Measurements from ENCODE around the gene ZNF524. TPM values are rescaled to one million over a fixed set of nuclear protein-coding genes. Genes with fewer than 3 reads are reported as not detected.

Gene ZNF524
- total and polyA plus RNA-seq, 10 of the 15 experiments (the other 5 are each of a cell fraction or from before 2014, with no cell fraction given): 0.47 to 18.6 (median 12.4) TPM; not detected in 1

GRCh38 chr19:55623130-55623529, 23.0 kb downstream of the ZNF524 start:
- H4K20me1 ChIP-seq (ENCODE audit: control insufficient read depth, insufficient read depth): no peaks in the 10 kb centered on the region
- SMC1A ChIA-PET (ENCODE audit: uncharacterized antibody, unreplicated experiment): no interaction called here
- no peaks in the 10 kb centered on the region for H3K79me2 ChIP-seq (ENCODE audit: control insufficient read depth, insufficient read depth, low read length)
- WGBS (ENCODE audit: insufficient coverage, insufficient replicate concordance, low lambda C conversion rate, missing lambda C conversion rate): 97% methylated on average over 7 of the region's 7 CpGs
- RAD21 ChIA-PET (ENCODE audit: unreplicated experiment): interaction anchor here (1.0 to 2.9 kb wide), 2 partner anchors 17 to 18 kb away, joined by 3 to 29 read pairs; partner anchors contain the start of gene ZNF865
- no peaks in the 10 kb centered on the region; the same call in 2 of the 3 replicates for H3K9me3 ChIP-seq (replicated peaks; ENCODE audit: control insufficient read depth, insufficient read depth, low read length)
- no peak overlapping the region for H3K27ac ChIP-seq (ENCODE audit: control insufficient read depth, insufficient read depth)
- no peak overlapping the region for H3K9ac ChIP-seq (ENCODE audit: control insufficient read depth, insufficient read depth, low read length)
- H3K4me2 ChIP-seq (ENCODE audit: control insufficient read depth, insufficient read depth): no peak overlapping the region
- CTCF ChIA-PET: interaction anchor here (2.2 to 7.9 kb wide), 2 partner anchors 10 to 17 kb away, joined by 16 to 76 read pairs; partner anchors contain the start of gene ZNF865
- no peak overlapping the region for H2AFZ ChIP-seq (ENCODE audit: control insufficient read depth, low read depth, low read length)
- no TSS peak for BruUV-seq (replicated peaks)
- POLR2A ChIA-PET: interaction anchor here (0.6 to 2.8 kb wide), 5 partner anchors 10 to 1597 kb away, joined by 3 to 21 read pairs (median 7); partner anchors contain the start of genes U2AF2 and ZNF865
- DNase-seq (ENCODE audit: low read depth, low spot score) (no peak), FAIRE-seq (no peak), ATAC-seq (no peak)
- H3K4me1 ChIP-seq (ENCODE audit: control insufficient read depth, insufficient read depth, low read length): peaks cover 9% of the 10 kb centered on the region; the same call in 1 of the 2 replicates
- no peaks in the 10 kb centered on the region for H3K27me3 ChIP-seq (replicated peaks in 1 of 2; ENCODE audit: control insufficient read depth in 2 of 2, insufficient read depth in 2 of 2, low read length in 1 of 2)
- in situ Hi-C loops (cut with MboI): no loop called here
- H3K36me3 ChIP-seq (ENCODE audit: control insufficient read depth in 2 of 2, insufficient read depth in 2 of 2, low read length in 1 of 2): no peaks in the 10 kb centered on the region
- H3K4me3 ChIP-seq: no peak overlapping the region
- intact Hi-C loops (cut with micrococcal nuclease; ENCODE audit: unreplicated experiment): no loop called here
- TF ChIP-seq RCOR1 (conservative IDR thresholded peaks at IDR 0.05; ENCODE audit: low read depth, low read length): no peak
- TF ChIP-seq SMAD1 (IDR thresholded peaks at IDR 0.05; ENCODE audit: low read depth, partially characterized antibody): no peak
- TF ChIP-seq, protein P1, sequence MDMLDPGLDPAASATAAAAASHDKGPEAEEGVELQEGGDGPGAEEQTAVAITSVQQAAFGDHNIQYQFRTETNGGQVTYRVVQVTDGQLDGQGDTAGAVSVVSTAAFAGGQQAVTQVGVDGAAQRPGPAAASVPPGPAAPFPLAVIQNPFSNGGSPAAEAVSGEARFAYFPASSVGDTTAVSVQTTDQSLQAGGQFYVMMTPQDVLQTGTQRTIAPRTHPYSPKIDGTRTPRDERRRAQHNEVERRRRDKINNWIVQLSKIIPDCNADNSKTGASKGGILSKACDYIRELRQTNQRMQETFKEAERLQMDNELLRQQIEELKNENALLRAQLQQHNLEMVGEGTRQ (IDR thresholded peaks at IDR 0.05; ENCODE audit: borderline replicate concordance, low read depth, low read length): no peak
- no peak for TF ChIP-seq MEF2B (IDR thresholded peaks at IDR 0.05; ENCODE audit: partially characterized antibody, poor library complexity, severe bottlenecking)
- no peak for TF ChIP-seq ASH2L (IDR thresholded peaks at IDR 0.05; ENCODE audit: borderline replicate concordance, low read depth)
- TF ChIP-seq, protein P2, sequence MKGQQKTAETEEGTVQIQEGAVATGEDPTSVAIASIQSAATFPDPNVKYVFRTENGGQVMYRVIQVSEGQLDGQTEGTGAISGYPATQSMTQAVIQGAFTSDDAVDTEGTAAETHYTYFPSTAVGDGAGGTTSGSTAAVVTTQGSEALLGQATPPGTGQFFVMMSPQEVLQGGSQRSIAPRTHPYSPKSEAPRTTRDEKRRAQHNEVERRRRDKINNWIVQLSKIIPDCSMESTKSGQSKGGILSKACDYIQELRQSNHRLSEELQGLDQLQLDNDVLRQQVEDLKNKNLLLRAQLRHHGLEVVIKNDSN (IDR thresholded peaks at IDR 0.05; ENCODE audit: borderline replicate concordance, extremely low read length, insufficient read depth, low read depth, low read length): no peak
- TF ChIP-seq SUZ12 (IDR thresholded peaks at IDR 0.05; ENCODE audit: unreplicated experiment): no peak
- TF ChIP-seq PML (IDR thresholded peaks at IDR 0.05; ENCODE audit: low read length): no peak
- TF ChIP-seq CHD2 (IDR thresholded peaks at IDR 0.05; ENCODE audit: borderline replicate concordance, low read depth, low read length): no peak
- TF ChIP-seq REST (IDR thresholded peaks at IDR 0.05; ENCODE audit: low read depth, low read length): no peak
- no peak for TF ChIP-seq BRCA1 (IDR thresholded peaks at IDR 0.05; ENCODE audit: low read depth, low read length)
- TF ChIP-seq ETV6 (conservative IDR thresholded peaks at IDR 0.05 in 1 of 2, IDR thresholded peaks at IDR 0.05 in 1 of 2; ENCODE audit: borderline replicate concordance in 1 of 2, low read depth in 1 of 2): no peak
- TF ChIP-seq, protein P3, sequence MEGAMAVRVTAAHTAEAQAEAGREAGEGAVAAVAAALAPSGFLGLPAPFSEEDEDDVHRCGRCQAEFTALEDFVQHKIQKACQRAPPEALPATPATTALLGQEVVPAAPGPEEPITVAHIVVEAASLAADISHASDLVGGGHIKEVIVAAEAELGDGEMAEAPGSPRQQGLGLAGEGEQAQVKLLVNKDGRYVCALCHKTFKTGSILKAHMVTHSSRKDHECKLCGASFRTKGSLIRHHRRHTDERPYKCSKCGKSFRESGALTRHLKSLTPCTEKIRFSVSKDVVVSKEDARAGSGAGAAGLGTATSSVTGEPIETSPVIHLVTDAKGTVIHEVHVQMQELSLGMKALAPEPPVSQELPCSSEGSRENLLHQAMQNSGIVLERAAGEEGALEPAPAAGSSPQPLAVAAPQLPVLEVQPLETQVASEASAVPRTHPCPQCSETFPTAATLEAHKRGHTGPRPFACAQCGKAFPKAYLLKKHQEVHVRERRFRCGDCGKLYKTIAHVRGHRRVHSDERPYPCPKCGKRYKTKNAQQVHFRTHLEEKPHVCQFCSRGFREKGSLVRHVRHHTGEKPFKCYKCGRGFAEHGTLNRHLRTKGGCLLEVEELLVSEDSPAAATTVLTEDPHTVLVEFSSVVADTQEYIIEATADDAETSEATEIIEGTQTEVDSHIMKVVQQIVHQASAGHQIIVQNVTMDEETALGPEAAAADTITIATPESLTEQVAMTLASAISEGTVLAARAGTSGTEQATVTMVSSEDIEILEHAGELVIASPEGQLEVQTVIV (IDR thresholded peaks at IDR 0.05; ENCODE audit: borderline replicate concordance, partially characterized antibody): no peak

Data from GM12878 (cell line).